Midbrain (tissue), 1 donor: Measurements from ENCODE around the gene LILRB2.
"Not testable (repeated sequence)": the region's sequence is repeated elsewhere in the genome, so short reads cannot be mapped to it uniquely, and the experiment has no call there.

Source experiments
- DNase-seq: peaks from one replicate; lab custom pipeline; 2025; lab: John Stamatoyannopoulos, UW

The LILRB2 gene

GRCh38 chr19:54281007-54281728, at the start of gene LILRB2:
TSS of gene LILRB2 (minus strand) at chr19:54281110. CDS start at chr19:54280496, 614 bp downstream.
- DNase-seq = no peak

- no peak for DNase-seq
Measured at GRCh38 chr19:54329476-54330165, 48.7 kb upstream of the LILRB2 start.

DNA sequence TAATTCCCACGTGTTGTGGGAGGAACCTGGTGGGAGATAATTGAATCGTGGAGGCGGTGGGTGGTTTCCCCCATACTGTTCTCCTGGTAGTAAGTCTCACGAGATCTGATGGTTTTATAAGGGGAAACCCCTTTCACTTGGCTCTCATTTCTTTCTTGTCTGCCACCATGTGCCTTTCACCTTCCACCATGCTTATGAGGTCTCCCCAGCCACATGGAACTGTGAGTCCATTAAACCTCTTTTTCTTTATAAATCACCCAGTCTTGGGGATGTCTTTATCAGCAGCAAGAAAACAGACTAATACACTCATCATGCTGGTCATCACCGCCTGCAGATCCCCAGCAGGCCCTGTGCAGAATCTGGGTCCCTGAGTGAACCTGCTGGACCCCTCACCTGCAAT, 47.9 kb upstream of the LILRB2 start:
- not testable (repeated sequence) for DNase-seq

DNA sequence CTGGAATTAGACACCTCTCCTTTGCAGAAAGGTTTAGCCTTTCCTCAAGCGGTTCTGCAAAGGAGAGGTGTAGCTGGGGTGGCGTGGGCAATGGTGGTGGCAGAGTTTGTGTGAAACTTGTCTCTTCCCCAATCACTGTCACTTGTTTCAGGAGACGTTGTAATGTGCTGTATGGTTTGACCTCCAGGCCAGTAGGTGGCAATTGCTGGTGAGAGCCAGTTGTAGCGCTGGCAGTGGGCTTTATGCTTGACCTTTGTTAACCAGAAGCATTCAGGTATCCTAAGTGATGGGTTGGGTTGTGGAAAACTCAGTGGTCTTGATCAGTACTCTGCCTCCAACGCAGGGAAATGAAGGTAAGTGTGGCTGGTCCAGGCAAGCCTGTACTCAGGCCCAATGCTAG, 44.7 kb upstream of the LILRB2 start:
- no peak for DNase-seq

DNA sequence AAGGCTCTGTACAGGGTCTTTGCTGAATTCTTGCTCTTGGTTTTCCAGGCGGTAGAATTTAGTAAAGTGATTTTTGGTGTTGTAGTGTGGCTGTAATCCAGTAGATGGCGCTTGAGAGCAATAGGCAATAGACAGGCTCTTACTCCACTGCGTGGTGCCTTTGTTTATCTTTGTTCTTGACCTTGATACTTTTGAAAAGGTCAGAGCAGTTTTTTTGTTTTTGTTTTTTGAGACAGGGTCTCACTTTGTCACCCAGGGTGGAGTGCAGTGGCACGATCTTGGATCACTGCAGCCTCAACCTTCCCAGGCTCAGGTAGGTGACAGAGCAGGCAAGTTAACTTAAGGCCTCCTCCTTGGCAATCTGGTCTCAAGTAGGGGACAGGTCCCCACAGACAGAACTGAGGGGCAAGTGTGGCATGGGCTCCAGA, 44.3 kb upstream of the LILRB2 start:
- peak; percentile 66 for DNase-seq

- DNase-seq = no peak
Measured at GRCh38 chr19:54324071-54324470, 43.2 kb upstream of the LILRB2 start.

GRCh38 chr19:54322934-54323333, 42.0 kb upstream of the LILRB2 start:
- not testable (repeated sequence) for DNase-seq

DNA sequence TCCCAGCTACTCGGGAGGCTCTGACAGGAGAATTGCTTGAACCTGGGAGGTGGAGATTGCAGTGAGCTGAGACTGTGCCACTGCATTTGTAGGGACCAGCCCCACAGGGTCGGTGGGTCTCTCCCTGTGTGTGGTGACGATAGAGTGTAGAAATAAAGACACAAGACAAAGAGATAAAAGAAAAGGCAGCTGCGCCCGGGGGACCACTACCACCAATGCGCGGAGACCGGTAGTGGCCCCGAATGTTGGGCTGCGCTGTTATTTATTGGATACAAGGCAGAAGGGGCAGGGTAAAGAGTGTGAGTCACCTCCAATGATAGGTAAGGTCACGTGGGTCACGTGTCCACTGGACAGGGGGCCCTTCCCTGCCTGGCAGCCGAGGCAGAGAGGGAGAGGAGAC, 41.4 kb upstream of the LILRB2 start:
- DNase-seq = not testable (repeated sequence)

GRCh38 chr19:54319892-54320670, 39.2 kb upstream of the LILRB2 start:
- no peak for DNase-seq

GRCh38 chr19:54319049-54319448, 38.1 kb upstream of the LILRB2 start:
- DNase-seq = no peak

- no peak for DNase-seq
Measured at GRCh38 chr19:54317965-54318240, 37.0 kb upstream of the LILRB2 start.

GRCh38 chr19:54317108-54317964, 36.4 kb upstream of the LILRB2 start:
- DNase-seq = no peak

DNA sequence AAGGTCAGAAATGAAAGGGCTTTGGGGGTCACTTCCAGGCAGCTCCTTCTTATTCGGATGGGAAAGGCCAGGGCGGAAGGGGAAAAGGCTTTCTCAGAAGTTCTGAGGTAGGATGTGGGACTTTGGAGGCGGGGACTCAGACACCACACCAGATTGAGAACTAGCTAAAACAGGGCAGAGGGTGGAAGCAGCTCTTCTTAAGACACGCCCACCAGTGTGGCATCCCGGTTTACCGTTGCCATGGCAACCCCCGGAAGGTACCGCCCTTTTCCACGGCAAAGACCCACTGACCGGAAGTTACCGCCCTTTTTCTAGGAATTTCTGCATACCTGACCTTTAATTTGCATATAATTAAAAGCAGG, 35.8 kb upstream of the LILRB2 start:
- no peak for DNase-seq

- no peak for DNase-seq
Measured at GRCh38 chr19:54315956-54316355, 35.0 kb upstream of the LILRB2 start.

GRCh38 chr19:54312436-54313377, 31.8 kb upstream of the LILRB2 start, which contains the start of gene LILRA5:
TSS of gene LILRA5 (minus strand) at chr19:54313166. CDS start at chr19:54313019, 147 bp downstream.
- no peak for DNase-seq

DNA sequence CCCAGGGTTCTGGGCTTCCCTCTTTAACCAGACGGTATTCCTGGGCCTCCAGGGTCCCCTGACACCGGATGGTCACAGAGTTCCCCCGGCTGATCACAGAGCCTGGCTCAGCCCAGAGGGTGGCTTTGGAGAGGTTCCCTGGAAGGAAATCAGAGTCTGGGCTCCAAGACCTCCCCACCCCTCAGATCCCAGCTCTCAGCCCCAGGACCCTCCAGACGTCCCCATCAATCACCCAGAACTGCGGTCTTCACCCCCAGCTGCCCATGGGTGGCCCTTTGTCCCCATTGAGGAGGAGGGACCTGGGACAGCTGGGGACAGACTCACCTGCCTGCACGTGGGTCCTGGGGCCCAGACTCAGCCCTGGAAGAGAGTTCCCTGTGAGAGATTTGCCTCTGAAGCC, 31.1 kb upstream of the LILRB2 start:
- no peak for DNase-seq

DNA sequence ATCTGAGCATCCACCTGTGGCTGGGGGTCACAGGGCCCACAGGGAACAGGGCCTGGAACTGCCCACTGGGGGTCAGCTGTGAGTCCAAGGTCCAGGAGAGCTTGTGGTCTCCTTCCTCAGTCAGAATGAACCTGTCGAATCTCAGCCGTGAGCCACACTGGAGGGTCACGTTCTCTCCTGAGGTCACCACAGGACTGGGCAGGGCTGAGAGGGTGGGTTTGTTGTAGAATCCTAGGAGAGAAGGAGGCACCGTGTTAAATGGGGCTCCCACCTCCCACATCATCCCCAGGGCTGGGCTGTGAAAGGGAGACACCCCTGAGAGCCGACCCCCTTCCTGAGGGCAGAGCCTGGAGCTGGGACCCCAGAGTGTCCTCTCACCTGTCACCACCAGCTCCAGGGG, 30.6 kb upstream of the LILRB2 start:
- DNase-seq = no peak

GRCh38 chr19:54310543-54310942, 29.6 kb upstream of the LILRB2 start:
- no peak for DNase-seq

DNA sequence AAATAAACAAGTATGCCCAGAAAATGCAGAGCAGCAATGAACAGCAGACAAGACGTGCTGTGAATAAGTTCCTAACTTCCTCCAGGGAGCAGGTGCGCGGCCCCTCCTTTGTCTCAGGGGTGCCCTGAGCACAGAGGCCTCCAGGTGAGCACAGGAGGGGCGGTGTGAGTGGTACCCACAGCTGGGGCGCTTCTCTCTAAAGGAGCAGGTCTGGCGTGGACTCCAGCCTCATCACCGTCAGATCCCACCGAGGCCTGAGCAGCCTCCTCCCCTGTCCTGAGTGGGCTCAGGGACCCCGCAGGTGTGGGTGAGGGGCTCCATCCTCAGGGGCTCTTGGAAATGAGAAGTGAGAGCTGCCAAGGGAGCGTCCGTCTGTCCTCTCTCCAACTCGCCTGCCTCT, 28.9 kb upstream of the LILRB2 start:
- DNase-seq = no peak

DNA sequence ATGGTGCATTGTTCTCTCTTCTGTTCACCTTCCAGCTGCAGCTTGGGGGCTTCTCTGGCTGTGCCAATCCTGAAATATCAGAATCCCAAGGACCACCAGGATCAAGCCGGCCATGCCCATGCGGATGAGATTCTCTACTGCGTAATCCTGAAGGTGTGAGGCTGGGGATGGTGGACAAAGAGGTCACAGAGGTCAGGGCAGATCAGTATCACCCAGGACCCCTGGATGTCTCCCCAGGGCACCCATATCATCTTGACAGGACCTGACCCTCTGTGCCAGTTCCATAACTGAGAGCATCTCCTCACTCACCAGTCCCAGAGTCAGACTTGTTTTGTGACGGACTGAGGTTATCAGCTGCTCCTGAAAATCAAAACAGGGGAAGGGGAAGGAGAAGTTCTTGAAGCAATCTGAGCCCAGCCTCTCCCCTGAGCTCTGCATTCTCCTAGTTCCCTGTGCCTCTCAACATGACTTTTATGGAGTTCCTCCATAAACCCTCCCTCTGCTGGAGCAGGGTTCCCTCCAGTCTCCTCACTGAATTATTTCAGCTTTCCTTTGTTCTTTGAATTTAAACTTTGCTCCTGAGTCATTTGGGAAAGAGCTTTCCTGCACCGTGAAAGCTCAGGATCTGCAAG, 26.6 kb upstream of the LILRB2 start:
- no peak for DNase-seq
